ENCODE results near the gene ARID3C.

The ARID3C gene

GRCh38 chr9:34600908-34601307, 28.0 kb downstream of the ARID3C start:
- no peak for DNase-seq (ENCODE audit: low read depth)
- no peak overlapping the region for H3K4me3 ChIP-seq (ENCODE audit: control insufficient read depth, low read depth, low read length)
- TF ChIP-seq CTCF (IDR thresholded peaks at IDR 0.05; ENCODE audit: control insufficient read depth, insufficient read depth, low read depth, low read length, missing control alignments): no peak

GRCh38 chr9:34599546-34599945, 29.3 kb downstream of the ARID3C start:
- DNase-seq (ENCODE audit: low read depth): no peak
- no peak overlapping the region for H3K4me3 ChIP-seq (ENCODE audit: control insufficient read depth, low read depth, low read length)
- TF ChIP-seq CTCF (IDR thresholded peaks at IDR 0.05; ENCODE audit: control insufficient read depth, insufficient read depth, low read depth, low read length, missing control alignments): no peak

- H3K4me3 ChIP-seq (ENCODE audit: control insufficient read depth, low read depth, low read length): no peak overlapping the region
- no peak for DNase-seq (ENCODE audit: low read depth)
- TF ChIP-seq CTCF (IDR thresholded peaks at IDR 0.05; ENCODE audit: control insufficient read depth, insufficient read depth, low read depth, low read length, missing control alignments): no peak
Measured at GRCh38 chr9:34594177-34594576, 34.7 kb downstream of the ARID3C start.

- DNase-seq (ENCODE audit: low read depth): no peak
- no peak overlapping the region for H3K4me3 ChIP-seq (ENCODE audit: control insufficient read depth, low read depth, low read length)
- TF ChIP-seq CTCF (IDR thresholded peaks at IDR 0.05; ENCODE audit: control insufficient read depth, insufficient read depth, low read depth, low read length, missing control alignments): no peak
Measured at GRCh38 chr9:34592895-34593601, 35.8 kb downstream of the ARID3C start.

- H3K4me3 ChIP-seq (ENCODE audit: control insufficient read depth, low read depth, low read length): no peak overlapping the region
- no peak for TF ChIP-seq CTCF (IDR thresholded peaks at IDR 0.05; ENCODE audit: control insufficient read depth, insufficient read depth, low read depth, low read length, missing control alignments)
- no peak for DNase-seq (ENCODE audit: low read depth)
Measured at GRCh38 chr9:34591917-34592866, 36.7 kb downstream of the ARID3C start.

GRCh38 chr9:34591248-34591916, 37.5 kb downstream of the ARID3C start:
- no peak for DNase-seq (ENCODE audit: low read depth)
- H3K4me3 ChIP-seq (ENCODE audit: control insufficient read depth, low read depth, low read length): no peak overlapping the region

More at GRCh38 chr9:34591248-34591916, 37.5 kb downstream of the ARID3C start:
- TF ChIP-seq CTCF (IDR thresholded peaks at IDR 0.05; ENCODE audit: control insufficient read depth, insufficient read depth, low read depth, low read length, missing control alignments): peak; percentile 88

All from AG09309 (cell line).